Astrocyte (in vitro differentiated cells and primary cell): Measurements from ENCODE around the gene FBXW7. TPM values are rescaled to one million over a fixed set of nuclear protein-coding genes. Genes with fewer than 3 reads are reported as not detected.

ENCODE experiments used
- DNase-seq: peaks from one replicate; pipeline ENCODE4 v3.0.0-alpha.2; 2010; ENCODE audit warnings: low read depth
- FAIRE-seq: peaks from 2 replicates; lab custom pipeline; 2011; peaks lifted over from hg19 to GRCh38; lab: Jason Lieb, UNC
- H2AFZ ChIP-seq: 2 replicates; pipeline ENCODE4 v1.6.0; 2012; ENCODE audit warnings: low read depth, low read length, inconsistent platforms
- H3K27ac ChIP-seq: 2 replicates; pipeline ENCODE4 v1.5.1; 2011; ENCODE audit warnings: low read depth, low read length, inconsistent platforms
- H3K27me3 ChIP-seq: 2 replicates; pipeline ENCODE4 v1.6.0; 2011; ENCODE audit warnings: low read length, inconsistent platforms; ENCODE audit not compliant: insufficient read depth
- H3K36me3 ChIP-seq: 2 replicates; pipeline ENCODE4 v1.5.1; 2011; ENCODE audit warnings: low read length, inconsistent platforms; ENCODE audit not compliant: insufficient read depth
- H3K4me1 ChIP-seq: 2 replicates; pipeline ENCODE4 v1.5.1; 2011; ENCODE audit warnings: low read length, inconsistent platforms; ENCODE audit not compliant: insufficient read depth
- H3K4me2 ChIP-seq: 2 replicates; pipeline ENCODE4 v1.6.0; 2012; ENCODE audit warnings: low read length, inconsistent platforms
- H3K4me3 ChIP-seq: 2 replicates; pipeline ENCODE4 v1.5.1; 2011; ENCODE audit warnings: low read depth, mild to moderate bottlenecking, low read length, inconsistent platforms; ENCODE audit not compliant: insufficient read depth
- H3K79me2 ChIP-seq: 2 replicates; pipeline ENCODE4 v1.6.0; 2012; ENCODE audit warnings: mild to moderate bottlenecking, low read length, inconsistent platforms; ENCODE audit not compliant: insufficient read depth
- H3K9ac ChIP-seq: 2 replicates; pipeline ENCODE4 v1.6.0; 2012; ENCODE audit warnings: mild to moderate bottlenecking, low read length, inconsistent platforms
- H3K9me3 ChIP-seq: 2 replicates; pipeline ENCODE4 v1.5.1; 2012; ENCODE audit warnings: low read depth, mild to moderate bottlenecking, low read length, inconsistent platforms; ENCODE audit not compliant: insufficient read depth
- H4K20me1 ChIP-seq: 2 replicates; pipeline ENCODE4 v1.6.0; 2012; ENCODE audit warnings: low read length, inconsistent platforms; ENCODE audit not compliant: insufficient read depth
- H3K27ac Mint-ChIP-seq: one replicate; pipeline ENCODE4 v1.8.0; 2021; ENCODE audit warnings: mild to moderate bottlenecking, mixed read lengths; ENCODE audit not compliant: unreplicated experiment
- H3K27me3 Mint-ChIP-seq: one replicate; pipeline ENCODE4 v1.8.0; 2021; ENCODE audit warnings: low read depth, mixed read lengths; ENCODE audit not compliant: unreplicated experiment
- H3K36me3 Mint-ChIP-seq: one replicate; pipeline ENCODE4 v1.8.0; 2021; ENCODE audit warnings: low read depth, mixed read lengths; ENCODE audit not compliant: unreplicated experiment
- H3K4me1 Mint-ChIP-seq: one replicate; pipeline ENCODE4 v1.8.0; 2021; ENCODE audit warnings: low read depth, mixed read lengths; ENCODE audit not compliant: unreplicated experiment
- H3K4me3 Mint-ChIP-seq: one replicate; pipeline ENCODE4 v1.8.0; 2021; ENCODE audit warnings: mild to moderate bottlenecking, moderate library complexity, mixed read lengths; ENCODE audit not compliant: unreplicated experiment
- H3K9me3 Mint-ChIP-seq: one replicate; pipeline ENCODE4 v1.8.0; 2021; ENCODE audit warnings: mild to moderate bottlenecking, mixed read lengths; ENCODE audit not compliant: unreplicated experiment
- CTCF ChIP-seq: IDR thresholded peaks from 2 replicates; pipeline ENCODE4 v1.5.1; 2011; ENCODE audit warnings: low read depth, mild to moderate bottlenecking, inconsistent platforms, low read length, moderate library complexity; ENCODE audit not compliant: insufficient read depth
- EZH2 ChIP-seq: IDR thresholded peaks from 2 replicates; pipeline ENCODE4 v1.6.1; 2012; ENCODE audit warnings: mild to moderate bottlenecking, low read length, inconsistent platforms; ENCODE audit not compliant: insufficient read depth
- total RNA-seq: library from RNA; stranded (reverse); gene quantifications from 2 replicates; pipeline ENCODE4 v1.2.1, GENCODE V29; 2021

FBXW7 gene
- total RNA-seq, 1 donor from 2014 or later = 34.7 TPM

GRCh38 chr4:152281211-152281610 is 254.7 kb downstream of the FBXW7 start:
- H4K20me1 ChIP-seq = no peaks in the 10 kb centered on the region
- no peak overlapping the region for H3K27ac Mint-ChIP-seq
- no peaks in the 10 kb centered on the region for H3K9me3 ChIP-seq

GRCh38 chr4:152279234-152279566 is 256.7 kb downstream of the FBXW7 start:
- peaks cover 2% of the 10 kb centered on the region for H3K36me3 Mint-ChIP-seq
- TF ChIP-seq EZH2 (no peak), CTCF (no peak)
- peaks cover 18% of the 10 kb centered on the region for H3K27me3 Mint-ChIP-seq

More at GRCh38 chr4:152281211-152281610, 254.7 kb downstream of the FBXW7 start:
- H3K4me3 ChIP-seq = no peak overlapping the region
- no peaks in the 10 kb centered on the region for H3K36me3 ChIP-seq
- no peak overlapping the region for H3K27ac ChIP-seq
- FAIRE-seq = no peak
- peak; percentile 4 for DNase-seq
- H3K79me2 ChIP-seq = no peaks in the 10 kb centered on the region
- Mint-ChIP-seq H3K27me3 (peaks cover 18% of the 10 kb centered on the region), H3K4me3 (no peak overlapping the region), H3K9me3 (peaks cover 6% of the 10 kb centered on the region), H3K36me3 (peaks cover 2% of the 10 kb centered on the region), H3K4me1 (peaks cover 11% of the 10 kb centered on the region)
- H2AFZ ChIP-seq = no peak overlapping the region
- TF ChIP-seq CTCF (no peak), EZH2 (no peak)
- no peak overlapping the region for H3K4me2 ChIP-seq
- no peaks in the 10 kb centered on the region for H3K4me1 ChIP-seq
- no peak overlapping the region for H3K9ac ChIP-seq
- H3K27me3 ChIP-seq = peaks cover 3% of the 10 kb centered on the region

GRCh38 chr4:152278505-152279233 is 257.2 kb downstream of the FBXW7 start:
- Histone ChIP-seq H3K9ac (no peak overlapping the region), H3K4me1 (no peaks in the 10 kb centered on the region), H3K27me3 (peaks cover 3% of the 10 kb centered on the region), H4K20me1 (no peaks in the 10 kb centered on the region), H3K9me3 (no peaks in the 10 kb centered on the region), H3K4me2 (no peak overlapping the region), H3K36me3 (no peaks in the 10 kb centered on the region), H2AFZ (no peak overlapping the region), H3K79me2 (no peaks in the 10 kb centered on the region), H3K4me3 (no peak overlapping the region), H3K27ac (no peak overlapping the region)
- Mint-ChIP-seq H3K9me3 (peaks cover 3% of the 10 kb centered on the region), H3K27me3 (peaks cover 18% of the 10 kb centered on the region), H3K4me3 (no peak overlapping the region), H3K4me1 (peaks cover 9% of the 10 kb centered on the region), H3K36me3 (peaks cover 2% of the 10 kb centered on the region), H3K27ac (no peak overlapping the region)
- TF ChIP-seq EZH2 (no peak), CTCF (no peak)
- no peak for DNase-seq
- no peak for FAIRE-seq

More at GRCh38 chr4:152279234-152279566, 256.7 kb downstream of the FBXW7 start:
- Mint-ChIP-seq H3K9me3 (peaks cover 3% of the 10 kb centered on the region), H3K4me1 (peaks cover 11% of the 10 kb centered on the region), H3K27ac (no peak overlapping the region), H3K4me3 (no peak overlapping the region)
- peaks cover 3% of the 10 kb centered on the region for H3K27me3 ChIP-seq
- no peak overlapping the region for H3K4me2 ChIP-seq
- no peak overlapping the region for H3K27ac ChIP-seq
- H3K4me1 ChIP-seq = no peaks in the 10 kb centered on the region
- H2AFZ ChIP-seq = no peak overlapping the region
- no peak overlapping the region for H3K9ac ChIP-seq
- DNase-seq (no peak), FAIRE-seq (no peak)
- no peak overlapping the region for H3K4me3 ChIP-seq
- H3K9me3 ChIP-seq = no peaks in the 10 kb centered on the region
- no peaks in the 10 kb centered on the region for H4K20me1 ChIP-seq
- no peaks in the 10 kb centered on the region for H3K36me3 ChIP-seq
- no peaks in the 10 kb centered on the region for H3K79me2 ChIP-seq
